Dendritic cell treated with granulocyte-macrophage colony-stimulating factor and Interleukin-4, amounts not matched to agents 40 ng/mL and 50 ng/mL, for 4 days (primary cell): Measurements from ENCODE around the gene NFATC3.

Source experiments
- H3K27ac Mint-ChIP-seq: one replicate; pipeline ENCODE4 v1.8.0; 2022; ENCODE audit warnings: mild to moderate bottlenecking, mixed read lengths
- H3K27me3 Mint-ChIP-seq: one replicate; pipeline ENCODE4 v1.8.0; 2022; ENCODE audit warnings: mild to moderate bottlenecking, mixed read lengths
- H3K36me3 Mint-ChIP-seq: one replicate; pipeline ENCODE4 v1.8.0; 2022; ENCODE audit warnings: low read depth, mixed read lengths
- H3K4me1 Mint-ChIP-seq: one replicate; pipeline ENCODE4 v1.8.0; 2022; ENCODE audit warnings: low read depth, mixed read lengths
- H3K4me3 Mint-ChIP-seq: one replicate; pipeline ENCODE4 v1.8.0; 2022; ENCODE audit warnings: mild to moderate bottlenecking, moderate library complexity, mixed read lengths
- H3K9me3 Mint-ChIP-seq: one replicate; pipeline ENCODE4 v1.8.0; 2022; ENCODE audit warnings: mixed read lengths
- intact Hi-C: fragments of 100-400 bp; cut with micrococcal nuclease; formaldehyde crosslinking; loops from one replicate; pipeline ENCODE4 v1.15.0; 2022

The NFATC3 gene

DNA sequence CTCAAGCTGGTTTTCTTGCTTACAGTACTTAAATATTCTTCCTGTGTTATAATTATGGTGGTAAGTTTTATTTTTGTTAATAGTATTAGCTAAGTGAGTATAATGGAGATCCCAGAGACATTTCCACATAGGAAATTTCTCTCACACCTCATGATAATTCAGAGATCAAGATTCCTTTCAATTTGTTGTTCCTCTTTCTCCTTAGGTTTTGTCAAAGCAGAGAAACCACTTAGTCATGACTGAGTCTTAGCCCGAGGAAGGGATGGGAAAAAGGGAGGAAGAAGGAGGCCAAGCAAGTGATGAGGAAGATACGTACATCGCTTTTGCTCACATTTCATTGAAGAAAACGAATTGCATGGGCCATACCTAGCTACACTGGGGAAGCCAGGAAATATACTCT lies 132.3 kb downstream of the NFATC3 start:
- Mint-ChIP-seq H3K9me3 (no peaks in the 10 kb centered on the region), H3K27me3 (no peaks in the 10 kb centered on the region), H3K27ac (peak overlapping the region; percentile 41), H3K36me3 (peaks cover 56% of the 10 kb centered on the region), H3K4me3 (no peak overlapping the region), H3K4me1 (peaks cover 21% of the 10 kb centered on the region)
- intact Hi-C loops, result no loop called here

GRCh38 chr16:68219725-68220351 lies 134.7 kb downstream of the NFATC3 start:
- intact Hi-C loops, result loop anchor here (10.0 kb wide), 1 partner anchor 155 kb away; no protein-coding TSS in a partner anchor
- Mint-ChIP-seq H3K9me3 (no peaks in the 10 kb centered on the region), H3K4me1 (peaks cover 21% of the 10 kb centered on the region), H3K27ac (no peak overlapping the region), H3K27me3 (no peaks in the 10 kb centered on the region), H3K36me3 (peaks cover 52% of the 10 kb centered on the region), H3K4me3 (no peak overlapping the region)

GRCh38 chr16:68223072-68223471 lies 137.9 kb downstream of the NFATC3 start:
- intact Hi-C loops, result loop anchor here (10.0 kb wide), 1 partner anchor 158 kb away; no protein-coding TSS in a partner anchor
- Mint-ChIP-seq H3K27ac (no peak overlapping the region), H3K9me3 (no peaks in the 10 kb centered on the region), H3K4me1 (peaks cover 11% of the 10 kb centered on the region), H3K27me3 (no peaks in the 10 kb centered on the region), H3K36me3 (peaks cover 62% of the 10 kb centered on the region), H3K4me3 (no peak overlapping the region)

- no peak overlapping the region for H3K4me3 Mint-ChIP-seq
- H3K27me3 Mint-ChIP-seq, result no peaks in the 10 kb centered on the region
- no peaks in the 10 kb centered on the region for H3K9me3 Mint-ChIP-seq
- H3K36me3 Mint-ChIP-seq, result peaks cover 67% of the 10 kb centered on the region
- H3K27ac Mint-ChIP-seq, result no peak overlapping the region
- intact Hi-C loops, result loop anchor here (10.0 kb wide), 1 partner anchor 161 kb away; no protein-coding TSS in a partner anchor
- peaks cover 14% of the 10 kb centered on the region for H3K4me1 Mint-ChIP-seq
Observed at GRCh38 chr16:68226116-68226515, 140.9 kb downstream of the NFATC3 start.

- H3K36me3 Mint-ChIP-seq, result peaks cover 69% of the 10 kb centered on the region
- H3K4me3 Mint-ChIP-seq, result no peak overlapping the region
Observed at GRCh38 chr16:68227183-68227793, 142.1 kb downstream of the NFATC3 start.

GRCh38 chr16:68227850-68228553 lies 142.8 kb downstream of the NFATC3 start:
- H3K27ac Mint-ChIP-seq, result no peak overlapping the region
- peaks cover 14% of the 10 kb centered on the region for H3K4me1 Mint-ChIP-seq
- no peaks in the 10 kb centered on the region for H3K9me3 Mint-ChIP-seq
- intact Hi-C loops, result loop anchor here (10.0 kb wide), 1 partner anchor 163 kb away; no protein-coding TSS in a partner anchor
- peaks cover 74% of the 10 kb centered on the region for H3K36me3 Mint-ChIP-seq
- H3K27me3 Mint-ChIP-seq, result no peaks in the 10 kb centered on the region
- H3K4me3 Mint-ChIP-seq, result no peak overlapping the region

More at GRCh38 chr16:68227183-68227793, 142.1 kb downstream of the NFATC3 start:
- H3K4me1 Mint-ChIP-seq, result peaks cover 14% of the 10 kb centered on the region
- no peaks in the 10 kb centered on the region for H3K9me3 Mint-ChIP-seq
- intact Hi-C loops, result loop anchor here (10.0 kb wide), 1 partner anchor 162 kb away; no protein-coding TSS in a partner anchor
- H3K27ac Mint-ChIP-seq, result no peak overlapping the region
- no peaks in the 10 kb centered on the region for H3K27me3 Mint-ChIP-seq

DNA sequence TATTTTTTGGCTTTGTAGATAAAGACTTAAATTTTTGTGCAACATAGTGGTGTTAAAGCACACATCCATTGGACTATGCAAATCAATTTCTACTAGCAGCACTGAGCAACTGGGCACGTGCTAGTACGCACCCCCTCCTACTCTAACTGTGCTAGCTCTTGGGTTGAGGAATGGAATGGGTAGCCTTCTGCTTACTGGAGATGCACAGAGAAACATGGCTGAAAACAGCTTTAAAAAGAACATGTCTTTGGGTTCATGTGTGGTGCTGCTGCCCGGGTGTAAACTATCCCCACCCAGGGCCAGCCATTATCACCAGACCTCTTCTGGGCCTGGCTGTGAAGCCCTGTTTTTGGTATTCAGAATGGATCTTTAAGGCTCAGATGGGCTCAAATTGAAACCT lies 143.5 kb downstream of the NFATC3 start:
- Mint-ChIP-seq H3K4me3 (no peak overlapping the region), H3K27ac (no peak overlapping the region), H3K4me1 (peaks cover 19% of the 10 kb centered on the region), H3K27me3 (no peaks in the 10 kb centered on the region), H3K9me3 (no peaks in the 10 kb centered on the region), H3K36me3 (peaks cover 74% of the 10 kb centered on the region)
- intact Hi-C loops, result loop anchor here (10.0 kb wide), 1 partner anchor 164 kb away; no protein-coding TSS in a partner anchor

GRCh38 chr16:68229431-68230175 lies 144.4 kb downstream of the NFATC3 start:
- no peak overlapping the region for H3K4me3 Mint-ChIP-seq
- no peaks in the 10 kb centered on the region for H3K9me3 Mint-ChIP-seq
- intact Hi-C loops, result loop anchor here (10.0 kb wide), 1 partner anchor 165 kb away; no protein-coding TSS in a partner anchor
- H3K27ac Mint-ChIP-seq, result no peak overlapping the region
- peaks cover 4% of the 10 kb centered on the region for H3K27me3 Mint-ChIP-seq
- peaks cover 27% of the 10 kb centered on the region for H3K4me1 Mint-ChIP-seq
- peaks cover 74% of the 10 kb centered on the region for H3K36me3 Mint-ChIP-seq

GRCh38 chr16:68230176-68230571 lies 145.0 kb downstream of the NFATC3 start:
- Mint-ChIP-seq H3K9me3 (no peaks in the 10 kb centered on the region), H3K27ac (no peak overlapping the region), H3K4me1 (peaks cover 29% of the 10 kb centered on the region), H3K36me3 (peaks cover 70% of the 10 kb centered on the region), H3K27me3 (peaks cover 10% of the 10 kb centered on the region), H3K4me3 (no peak overlapping the region)
- intact Hi-C loops, result no loop called here

- H3K9me3 Mint-ChIP-seq, result no peaks in the 10 kb centered on the region
- H3K4me1 Mint-ChIP-seq, result peaks cover 29% of the 10 kb centered on the region
- H3K4me3 Mint-ChIP-seq, result no peak overlapping the region
- H3K36me3 Mint-ChIP-seq, result peaks cover 62% of the 10 kb centered on the region
- H3K27me3 Mint-ChIP-seq, result peaks cover 16% of the 10 kb centered on the region
- intact Hi-C loops, result no loop called here
- H3K27ac Mint-ChIP-seq, result no peak overlapping the region
Observed at GRCh38 chr16:68230956-68231355, 145.8 kb downstream of the NFATC3 start.

DNA sequence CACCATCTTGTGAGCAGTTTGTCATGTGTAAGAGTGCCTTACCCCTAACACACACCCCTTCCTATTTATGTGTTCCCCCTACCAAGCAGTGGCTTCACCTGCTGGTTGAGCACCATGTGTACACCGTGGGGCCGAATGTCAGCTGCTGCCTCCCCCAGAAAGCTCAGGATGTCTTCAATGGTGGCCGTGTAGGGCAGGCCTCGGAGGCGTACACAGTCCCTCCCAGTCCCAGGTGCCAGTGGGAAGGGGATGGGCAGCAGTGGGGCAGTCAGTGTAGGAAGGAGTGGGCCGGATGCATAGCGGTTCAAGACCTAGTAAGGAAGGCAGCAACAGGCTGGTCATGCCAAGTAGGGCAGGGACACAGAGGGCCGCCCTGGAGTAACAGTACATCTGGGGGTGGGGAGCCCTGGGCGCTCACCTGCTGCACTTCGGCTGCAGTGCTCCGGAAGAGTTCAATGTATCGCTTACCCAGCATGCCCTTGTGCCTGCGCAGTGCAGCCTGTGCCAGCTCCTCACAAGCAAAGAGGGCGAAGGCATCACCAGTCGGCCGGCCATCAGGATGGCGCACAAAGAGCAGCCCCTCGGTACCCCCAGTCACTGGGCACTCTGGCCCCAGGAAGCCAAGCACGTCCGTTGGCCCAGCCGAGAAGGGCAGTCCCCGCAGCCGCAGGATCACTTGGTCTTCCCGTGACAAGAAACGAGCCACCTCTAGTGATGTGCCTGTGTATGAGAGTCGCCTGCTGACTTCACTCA lies 146.4 kb downstream of the NFATC3 start:
- H3K4me1 Mint-ChIP-seq, result peaks cover 35% of the 10 kb centered on the region
- no peak overlapping the region for H3K27ac Mint-ChIP-seq
- peaks cover 56% of the 10 kb centered on the region for H3K36me3 Mint-ChIP-seq
- no peaks in the 10 kb centered on the region for H3K9me3 Mint-ChIP-seq
- H3K4me3 Mint-ChIP-seq, result no peak overlapping the region
- intact Hi-C loops, result no loop called here
- H3K27me3 Mint-ChIP-seq, result peaks cover 21% of the 10 kb centered on the region

DNA sequence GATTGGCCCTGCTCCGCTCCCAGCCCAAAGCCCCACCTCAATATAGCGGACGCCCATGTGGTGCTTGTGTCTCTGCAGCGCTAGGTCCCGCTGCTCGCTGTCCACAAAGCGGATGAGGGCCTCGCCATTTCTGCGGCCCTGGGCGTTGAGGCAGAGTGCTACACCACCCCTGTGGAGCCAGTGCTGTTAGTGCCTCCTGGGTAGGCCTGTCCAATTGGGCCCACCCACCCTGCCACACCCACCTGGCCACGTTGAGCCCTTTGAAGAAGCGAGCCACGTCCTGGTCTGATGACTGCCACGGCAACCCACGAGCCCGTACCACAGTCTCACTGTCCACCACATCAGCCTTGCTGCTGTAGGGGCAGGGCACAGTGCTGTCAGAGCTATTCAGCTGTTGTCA lies 147.2 kb downstream of the NFATC3 start:
- Mint-ChIP-seq H3K27me3 (peaks cover 29% of the 10 kb centered on the region), H3K9me3 (no peaks in the 10 kb centered on the region), H3K36me3 (peaks cover 49% of the 10 kb centered on the region), H3K4me3 (no peak overlapping the region), H3K27ac (no peak overlapping the region), H3K4me1 (peaks cover 38% of the 10 kb centered on the region)
- intact Hi-C loops, result no loop called here
